Left renal cortex interstitium (tissue), 4 donors: ENCODE data around the gene GNB1. TPM values are rescaled to one million over a fixed set of nuclear protein-coding genes. Genes with fewer than 3 reads are reported as not detected.

Source experiments
- DNase-seq, 4 donors: peaks; one replicate each; pipeline ENCODE4 v3.0.0-alpha.2; 2013; ENCODE audit warnings: low read depth in 4 of 4, low spot score in 2 of 4, missing footprints in 1 of 4
- polyA plus RNA-seq, 4 donors: library from polyadenylated mRNA; unstranded; fragments of 120-200 nt; gene quantifications; one replicate each; pipeline ENCODE4 v1.2.1, GENCODE V29; 2013; ENCODE audit not compliant: insufficient read length in 4 of 4

GNB1 gene
- polyA plus RNA-seq, 4 donors, result 261 to 315 (median 282) TPM

- no peak for DNase-seq
These were observed 32.3 kb upstream of the GNB1 start for GRCh38 chr1:1922956-1923833.

GRCh38 chr1:1922702-1922955 is 31.7 kb upstream of the GNB1 start:
- DNase-seq, result no peak

- no peak for DNase-seq
These were observed 31.2 kb upstream of the GNB1 start for GRCh38 chr1:1921901-1922701.

- DNase-seq, result no peak
These were observed 30.6 kb upstream of the GNB1 start for GRCh38 chr1:1921459-1921862.

DNA sequence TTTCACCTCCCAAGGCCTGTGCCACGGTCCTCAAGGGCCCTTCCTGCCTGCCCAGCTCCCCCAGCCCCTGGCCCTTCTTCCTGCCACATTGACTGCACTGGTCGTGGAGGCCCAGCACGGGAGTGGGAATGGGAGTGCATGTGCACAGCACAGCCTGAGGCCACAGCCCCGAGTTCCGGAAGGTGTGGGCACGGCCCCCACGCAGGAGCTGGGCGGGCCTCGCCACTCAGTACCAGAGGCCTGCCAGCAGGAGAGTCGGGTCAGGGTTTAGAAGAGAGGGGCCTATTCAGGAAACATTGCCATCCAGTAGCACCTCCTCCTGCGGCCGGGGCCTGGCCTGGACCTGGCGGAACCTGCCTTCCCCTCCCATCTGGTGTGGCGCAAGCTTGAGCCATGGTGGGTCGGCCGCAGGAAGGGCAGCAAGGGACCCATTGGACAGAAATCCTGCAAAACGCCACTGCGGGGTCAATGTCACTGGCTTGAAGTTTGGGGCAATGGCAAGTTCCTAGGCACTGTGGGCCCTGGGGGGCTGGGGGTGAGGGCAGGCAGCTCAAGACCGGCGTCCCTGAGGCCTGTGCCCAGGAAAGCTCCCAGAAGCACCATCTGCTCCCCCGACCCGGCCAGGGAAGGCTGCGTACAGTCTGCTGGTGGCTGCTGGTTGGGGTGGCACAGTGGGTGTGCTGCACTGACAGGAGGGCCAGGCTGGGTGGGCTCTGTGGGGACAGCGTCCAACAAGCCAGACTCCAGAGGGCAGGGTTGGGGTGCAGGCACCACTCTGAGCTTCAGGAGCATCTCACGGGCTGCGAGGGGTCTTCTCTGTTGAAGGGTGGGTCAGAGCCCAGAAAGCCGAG is 29.9 kb upstream of the GNB1 start:
- DNase-seq, result no peak

- no peak for DNase-seq
These were observed 29.2 kb upstream of the GNB1 start for GRCh38 chr1:1920057-1920607.

- peak; percentile 86 to 95 (median 92) for DNase-seq
These were observed 28.6 kb upstream of the GNB1 start for GRCh38 chr1:1919304-1920056.

DNA sequence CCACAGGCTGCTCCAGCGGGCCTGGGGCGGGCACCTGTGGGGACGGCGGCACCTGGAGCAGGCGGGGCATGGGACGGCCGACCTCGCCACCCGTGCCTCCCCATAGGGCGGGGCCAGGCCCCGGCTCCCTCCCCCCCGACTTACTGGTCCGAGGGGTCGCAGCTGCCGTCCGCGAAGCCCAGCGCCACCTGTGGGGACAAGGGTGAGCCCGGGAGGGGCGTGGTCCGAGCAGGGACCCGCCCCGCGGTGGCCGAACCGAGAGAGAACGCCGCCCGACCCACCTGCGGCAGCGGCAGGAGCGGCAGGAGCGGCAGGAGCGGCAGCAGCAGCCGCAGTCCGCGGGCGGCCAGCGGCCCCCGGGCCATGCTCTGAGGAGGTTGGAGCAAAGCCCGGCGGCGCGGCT is 28.0 kb upstream of the GNB1 start, which contains the start of gene TMEM52:
Gene TMEM52 (minus strand): TSS at position 379 of the 403 bp plus-strand sequence. CDS start 14 bp downstream, at position 365.
- DNase-seq, result no peak

- no peak for DNase-seq
These were observed 27.4 kb upstream of the GNB1 start for GRCh38 chr1:1917995-1918900.

GRCh38 chr1:1917304-1917976 is 26.6 kb upstream of the GNB1 start:
- no peak for DNase-seq

DNA sequence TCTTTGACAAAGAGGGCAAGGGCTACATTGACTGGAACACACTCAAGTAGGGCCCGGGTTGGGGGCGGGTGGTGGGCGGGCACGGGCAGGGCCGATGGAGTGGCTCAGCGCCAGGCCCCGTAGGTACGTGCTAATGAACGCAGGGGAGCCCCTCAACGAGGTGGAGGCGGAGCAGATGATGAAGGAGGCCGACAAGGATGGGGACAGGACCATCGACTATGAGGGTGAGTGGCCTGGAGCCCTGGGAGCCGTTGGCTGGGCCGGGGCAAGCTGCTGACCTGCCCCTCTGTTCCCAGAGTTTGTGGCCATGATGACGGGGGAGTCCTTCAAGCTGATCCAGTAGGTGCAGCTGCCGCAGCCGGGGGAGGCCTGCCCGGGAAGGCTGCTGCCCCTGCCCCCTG is 26.0 kb upstream of the GNB1 start:
- DNase-seq, result no peak

DNA sequence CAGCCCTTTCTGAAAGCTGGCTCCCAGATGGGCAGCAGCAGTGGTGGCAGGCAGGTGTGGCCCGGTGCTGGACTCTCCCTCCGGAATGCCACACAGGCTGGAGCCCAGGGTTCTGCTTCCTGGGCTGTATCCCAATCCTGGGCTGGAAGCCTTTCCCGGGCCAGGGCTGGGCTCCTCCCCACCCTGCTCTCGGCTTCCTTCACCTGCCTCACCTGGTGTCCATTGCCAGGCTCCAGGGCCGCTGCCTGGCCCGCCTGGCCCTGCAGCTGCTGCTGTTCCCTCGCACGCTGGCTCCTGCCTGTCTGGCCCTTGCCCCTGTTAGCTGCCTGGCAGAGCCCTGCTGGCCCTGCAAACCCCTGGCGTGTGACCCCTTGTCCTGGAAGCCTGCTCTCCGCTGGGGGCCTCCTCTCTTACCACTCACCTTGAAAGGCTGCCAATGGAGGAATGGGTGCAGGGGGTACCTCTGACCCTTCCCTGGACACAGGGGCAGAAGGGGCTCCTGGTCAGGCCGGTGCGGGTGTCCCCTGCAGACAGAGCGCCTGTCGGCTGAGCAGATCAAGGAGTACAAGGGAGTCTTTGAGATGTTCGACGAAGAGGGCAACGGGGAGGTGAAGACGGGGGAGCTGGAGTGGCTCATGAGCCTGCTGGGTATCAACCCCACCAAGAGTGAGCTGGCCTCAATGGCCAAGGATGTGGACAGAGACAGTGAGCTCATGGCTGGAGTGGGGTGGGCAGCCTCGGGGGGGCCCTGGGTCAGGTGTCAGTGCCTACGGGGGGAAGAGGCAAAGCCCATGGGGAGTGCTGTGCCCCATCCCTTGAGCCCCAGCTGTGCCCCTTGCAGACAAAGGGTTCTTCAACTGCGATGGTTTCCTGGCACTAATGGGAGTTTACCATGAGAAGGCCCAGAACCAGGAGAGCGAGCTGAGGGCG is 25.3 kb upstream of the GNB1 start:
- DNase-seq, result no peak

DNA sequence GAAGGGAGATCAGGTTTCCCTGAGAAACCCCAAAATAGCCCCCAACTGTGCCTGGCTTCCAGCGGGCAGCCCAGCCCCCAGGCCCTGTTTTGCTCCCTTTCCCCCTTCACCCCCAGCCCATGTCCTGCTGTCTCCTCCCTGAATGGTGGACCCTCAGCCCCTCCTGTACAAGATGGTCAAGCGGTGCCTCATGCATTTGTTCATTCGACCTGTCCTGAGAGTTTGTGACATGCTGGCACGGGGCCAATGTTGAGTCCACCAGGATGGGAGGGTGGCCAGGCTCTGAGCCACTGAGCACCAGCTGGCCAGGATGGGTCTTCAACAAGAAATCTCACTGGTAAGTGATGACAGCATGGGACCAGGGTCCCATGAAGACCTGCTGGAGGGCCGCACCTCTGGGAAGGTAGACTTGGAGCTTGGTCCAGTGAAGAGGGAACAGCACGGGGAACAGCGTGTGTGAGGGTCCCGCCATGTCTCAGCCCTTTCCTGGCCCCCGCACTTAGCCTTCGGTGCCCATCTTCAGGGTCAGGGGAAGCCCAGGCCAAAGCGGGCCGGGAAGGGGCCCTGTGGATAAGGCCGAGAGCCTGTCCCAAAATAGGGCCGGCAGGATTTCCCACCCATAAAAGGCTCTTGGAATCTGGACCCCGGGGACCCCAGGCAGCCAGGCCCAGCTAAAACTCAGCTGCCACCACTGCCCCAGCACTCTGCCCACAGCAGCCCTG is 24.2 kb upstream of the GNB1 start, which contains the start of gene CALML6:
Gene CALML6 (plus strand): TSS at position 290 of the 722 bp plus-strand sequence. CDS start 21 bp downstream, at position 311.
- DNase-seq, result no peak

DNA sequence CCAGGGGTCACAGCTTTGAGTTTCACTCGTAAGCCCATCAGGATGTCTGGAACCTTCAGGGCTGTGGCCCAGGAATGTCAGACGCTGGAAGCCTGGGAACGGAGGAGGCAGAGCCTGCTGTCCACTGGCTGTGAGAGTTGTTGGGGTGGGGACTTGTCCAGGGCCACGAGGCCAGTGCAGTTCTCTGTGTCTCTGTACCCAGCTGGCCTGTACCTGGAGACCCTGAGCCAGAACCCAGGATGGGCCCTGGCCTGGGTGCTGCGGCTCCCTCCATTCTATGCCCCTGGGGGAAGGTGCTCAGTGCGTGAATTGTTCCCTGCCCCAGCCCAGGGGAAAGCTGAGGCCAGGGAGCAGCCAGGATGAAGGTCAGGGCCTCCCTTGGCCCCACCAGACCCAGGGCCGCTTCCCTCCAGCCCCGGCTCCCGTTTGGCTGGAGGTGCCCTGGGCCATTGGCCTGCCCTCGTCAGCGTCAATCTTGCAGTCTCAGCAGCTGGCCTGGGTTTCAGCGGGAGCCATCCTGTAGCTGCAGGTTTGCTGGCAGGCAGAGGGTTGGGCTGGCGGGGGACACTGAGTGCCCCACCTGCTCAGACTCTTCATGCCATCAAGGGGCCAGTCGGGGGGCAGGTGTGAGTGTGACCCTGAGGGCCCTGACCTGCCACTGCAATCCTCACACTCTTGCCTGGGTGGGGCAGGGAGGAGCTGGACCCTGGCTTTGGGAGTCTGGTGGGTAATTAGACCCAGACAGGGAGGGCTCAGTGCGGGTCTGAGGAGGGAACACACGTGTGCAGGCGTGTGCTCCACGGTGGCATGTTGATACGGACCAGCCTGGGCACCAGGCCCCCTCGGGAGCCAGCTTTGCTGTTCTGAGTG is 23.4 kb upstream of the GNB1 start:
- DNase-seq, result no peak

DNA sequence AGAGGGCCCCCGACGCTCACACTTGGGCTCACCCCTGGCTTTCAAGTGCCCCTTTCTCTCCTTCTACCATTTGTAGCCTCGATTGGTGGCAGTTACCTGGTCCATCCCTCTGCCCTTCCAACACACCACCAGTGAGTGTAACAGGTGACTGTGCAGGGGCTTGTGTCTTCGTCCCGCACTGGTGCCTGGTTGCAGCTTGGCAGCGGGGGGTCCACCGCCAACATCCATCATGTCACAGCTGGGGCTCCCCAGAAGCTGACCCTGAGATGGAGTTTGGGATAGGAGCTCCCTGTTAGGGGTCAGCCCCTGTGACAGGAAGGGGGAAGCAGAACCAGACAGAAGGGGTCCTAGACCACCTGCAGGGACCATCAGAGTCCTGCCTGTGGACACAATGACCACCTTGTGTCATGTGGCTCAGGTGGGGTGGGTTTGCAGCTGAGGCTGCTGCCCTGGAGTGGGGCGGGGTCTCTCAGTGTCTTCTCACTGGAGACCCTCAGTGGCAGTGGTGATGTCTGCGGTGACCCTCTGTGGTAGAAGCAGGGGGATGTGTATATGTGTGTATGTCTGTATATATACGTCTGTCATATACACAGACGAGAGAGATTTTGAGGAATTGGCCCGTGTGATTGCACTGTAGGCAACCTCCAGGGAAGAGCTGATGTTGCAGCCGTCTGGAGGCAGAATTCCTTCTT is 20.6 kb upstream of the GNB1 start:
- DNase-seq, result no peak
